Type B pancreatic cell (in vitro differentiated cells): ENCODE measurements around the gene SCAF8. TPM values are rescaled to one million over a fixed set of nuclear protein-coding genes. Genes with fewer than 3 reads are reported as not detected.

ENCODE experiments used
- DNase-seq: peaks from one replicate; pipeline ENCODE4 v3.0.0; 2021; ENCODE audit warnings: mixed read lengths; ENCODE audit not compliant: unreplicated experiment; ENCODE audit errors: extremely low spot score
- H3K27ac Mint-ChIP-seq: 2 replicates; pipeline ENCODE4 v1.8.0; 2021; ENCODE audit warnings: mild to moderate bottlenecking, mixed read lengths
- H3K27me3 Mint-ChIP-seq: 2 replicates; pipeline ENCODE4 v1.8.0; 2021; ENCODE audit warnings: mixed read lengths
- H3K36me3 Mint-ChIP-seq: 2 replicates; pipeline ENCODE4 v1.8.0; 2021; ENCODE audit warnings: mixed read lengths
- H3K4me1 Mint-ChIP-seq: one replicate; pipeline ENCODE4 v1.8.0; 2021; ENCODE audit warnings: mixed read lengths; ENCODE audit not compliant: unreplicated experiment
- H3K4me3 Mint-ChIP-seq: 2 replicates; pipeline ENCODE4 v1.8.0; 2021; ENCODE audit warnings: mild to moderate bottlenecking, mixed read lengths
- H3K9me3 Mint-ChIP-seq: 2 replicates; pipeline ENCODE4 v1.8.0; 2021; ENCODE audit warnings: mixed read lengths
- CTCF ChIP-seq: fragments of 200-600 bp; sonication (generic); conservative IDR thresholded peaks from 2 replicates; pipeline ENCODE4 v1.5.0; 2021; ENCODE audit warnings: antibody characterized with exemption, mild to moderate bottlenecking
- total RNA-seq: library from RNA; stranded (reverse); gene quantifications from 2 replicates; pipeline ENCODE4 v1.2.1, GENCODE V29; 2021; ENCODE audit warnings: low replicate concordance

The SCAF8 gene
- total RNA-seq, 1 donor from 2014 or later: 58.7 TPM

DNA sequence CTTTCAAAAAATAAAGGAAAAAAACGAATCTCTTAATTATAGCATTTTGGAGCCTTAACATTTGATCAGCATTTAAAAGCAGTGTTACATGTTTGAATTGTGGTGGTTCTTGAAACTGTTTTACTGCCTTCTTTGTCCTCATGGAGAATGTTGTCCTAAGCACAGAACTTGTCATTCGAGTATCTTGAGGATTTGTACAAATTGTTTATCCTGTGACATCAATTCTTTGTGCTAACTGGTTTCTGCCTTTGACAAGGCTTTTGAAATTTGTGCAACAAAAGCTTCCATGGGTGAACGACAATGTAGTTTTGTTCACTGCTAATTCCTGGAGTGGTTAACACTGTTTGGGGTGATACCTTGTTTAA, 130.8 kb downstream of the SCAF8 start:
- peak overlapping the region; percentile 78 for H3K27ac Mint-ChIP-seq
- H3K36me3 Mint-ChIP-seq: peaks cover 4% of the 10 kb centered on the region
- no peaks in the 10 kb centered on the region for H3K9me3 Mint-ChIP-seq
- H3K4me3 Mint-ChIP-seq: no peak overlapping the region
- no peak for DNase-seq
- H3K4me1 Mint-ChIP-seq: peaks cover 12% of the 10 kb centered on the region
- no peaks in the 10 kb centered on the region for H3K27me3 Mint-ChIP-seq
- TF ChIP-seq CTCF: no peak

DNA sequence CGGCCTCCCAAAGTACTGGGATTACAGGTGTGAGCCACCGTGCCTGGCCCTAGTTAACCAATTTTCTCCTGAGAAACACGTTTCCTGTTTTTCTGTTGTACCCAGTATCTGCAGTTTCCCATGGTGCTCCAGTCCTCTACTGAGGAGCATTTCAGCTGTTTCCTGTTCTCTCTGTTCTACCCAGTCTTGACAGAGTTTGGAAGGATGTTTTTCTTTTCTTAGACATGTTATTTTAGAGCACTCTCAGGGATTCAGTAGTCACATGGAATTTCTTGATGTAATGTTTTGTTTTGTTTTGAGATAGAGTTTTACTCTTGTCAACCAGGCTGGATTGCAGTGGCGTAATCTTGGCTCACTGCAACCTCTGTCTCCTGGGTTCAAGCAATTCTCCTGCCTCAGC, 132.1 kb downstream of the SCAF8 start:
- H3K27me3 Mint-ChIP-seq: no peaks in the 10 kb centered on the region
- no peaks in the 10 kb centered on the region for H3K9me3 Mint-ChIP-seq
- peaks cover 12% of the 10 kb centered on the region for H3K4me1 Mint-ChIP-seq
- no peak overlapping the region for H3K27ac Mint-ChIP-seq
- H3K4me3 Mint-ChIP-seq: no peak overlapping the region
- TF ChIP-seq CTCF: no peak
- H3K36me3 Mint-ChIP-seq: no peaks in the 10 kb centered on the region
- no peak for DNase-seq

- no peaks in the 10 kb centered on the region for H3K27me3 Mint-ChIP-seq
Measured at GRCh38 chr6:154868143-154868594, 135.0 kb downstream of the SCAF8 start.

GRCh38 chr6:154872542-154873114, 139.4 kb downstream of the SCAF8 start:
- no peaks in the 10 kb centered on the region for H3K36me3 Mint-ChIP-seq
- TF ChIP-seq CTCF: peak; percentile 34
- H3K4me1 Mint-ChIP-seq: peaks cover 27% of the 10 kb centered on the region
- no peaks in the 10 kb centered on the region for H3K9me3 Mint-ChIP-seq
- peak overlapping the region; percentile 32 for H3K27ac Mint-ChIP-seq
- DNase-seq: no peak
- no peak overlapping the region for H3K4me3 Mint-ChIP-seq
- no peaks in the 10 kb centered on the region for H3K27me3 Mint-ChIP-seq

More at GRCh38 chr6:154868143-154868594, 135.0 kb downstream of the SCAF8 start:
- Mint-ChIP-seq H3K36me3 (no peaks in the 10 kb centered on the region), H3K9me3 (no peaks in the 10 kb centered on the region), H3K27ac (no peak overlapping the region), H3K4me3 (no peak overlapping the region), H3K4me1 (peaks cover 14% of the 10 kb centered on the region)
- TF ChIP-seq CTCF: peak; percentile 92
- no peak for DNase-seq

- no peak for DNase-seq
- Mint-ChIP-seq H3K4me3 (no peak overlapping the region), H3K4me1 (peaks cover 27% of the 10 kb centered on the region), H3K27ac (no peak overlapping the region), H3K36me3 (no peaks in the 10 kb centered on the region), H3K9me3 (no peaks in the 10 kb centered on the region), H3K27me3 (no peaks in the 10 kb centered on the region)
- TF ChIP-seq CTCF: no peak
Measured at GRCh38 chr6:154873546-154873945, 140.3 kb downstream of the SCAF8 start.
